NCI-H1417 treated with DMSO at 0.1 percent for 48 hours (cell line): ENCODE results near the gene CCDC85C.

Experiments
- DNase-seq: peaks from one replicate; lab custom pipeline; 2025; lab: John Stamatoyannopoulos, UW

The CCDC85C gene

DNA sequence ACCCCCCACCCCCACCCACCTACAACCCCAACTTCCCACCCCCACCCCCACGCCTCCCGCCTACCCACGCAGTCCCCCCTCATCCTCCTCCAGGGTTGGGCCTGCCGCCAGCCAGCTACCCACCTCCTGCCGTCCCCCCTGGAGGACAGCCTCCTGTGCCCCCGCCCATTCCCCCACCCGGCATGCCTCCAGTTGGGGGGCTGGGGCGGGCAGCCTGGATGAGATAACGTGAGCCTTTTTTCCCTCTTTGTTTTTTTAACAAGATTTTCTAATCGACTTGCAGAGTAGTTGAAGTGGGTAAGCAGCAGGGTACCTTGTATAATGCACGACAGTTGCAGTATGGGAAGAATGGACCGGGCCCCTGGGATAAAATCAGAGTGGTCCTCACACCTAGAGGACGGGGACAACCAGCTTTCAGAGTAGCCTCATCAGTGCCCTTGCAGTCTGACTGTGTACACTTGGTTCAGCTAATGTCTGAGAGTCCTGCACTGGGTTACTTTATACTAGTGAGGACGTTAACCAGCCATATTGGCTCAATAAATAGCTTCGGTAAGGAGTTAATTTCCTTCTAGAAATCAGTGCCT lies 93.4 kb downstream of the CCDC85C start:
- DNase-seq: no peak

DNA sequence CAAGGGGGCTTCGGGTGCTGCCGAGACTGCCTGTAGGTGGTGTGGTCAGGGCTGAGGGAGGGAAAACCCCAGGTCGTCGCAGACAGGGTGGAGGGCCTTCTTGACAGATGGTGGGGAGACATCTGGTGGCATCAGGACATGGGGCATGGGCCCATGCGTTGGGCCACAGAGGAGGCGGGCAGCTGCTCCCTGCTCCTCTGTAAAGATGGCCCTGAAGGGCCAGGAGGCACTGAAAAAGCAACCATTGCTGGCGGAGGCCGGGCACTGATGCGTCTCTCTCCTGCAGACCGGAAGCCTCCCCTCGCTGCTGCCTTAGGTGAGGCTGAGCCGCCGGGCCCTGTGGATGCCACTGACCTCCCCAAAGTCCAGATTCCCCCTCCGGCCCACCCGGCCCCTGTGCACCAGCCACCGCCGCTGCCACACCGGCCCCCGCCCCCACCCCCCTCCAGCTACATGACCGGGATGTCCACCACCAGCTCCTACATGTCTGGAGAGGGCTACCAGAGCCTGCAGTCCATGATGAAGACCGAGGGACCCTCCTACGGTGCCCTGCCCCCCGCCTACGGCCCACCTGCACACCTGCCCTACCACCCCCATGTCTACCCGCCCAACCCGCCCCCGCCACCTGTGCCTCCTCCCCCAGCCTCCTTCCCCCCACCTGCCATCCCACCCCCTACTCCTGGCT lies 94.0 kb downstream of the CCDC85C start:
- no peak for DNase-seq

DNA sequence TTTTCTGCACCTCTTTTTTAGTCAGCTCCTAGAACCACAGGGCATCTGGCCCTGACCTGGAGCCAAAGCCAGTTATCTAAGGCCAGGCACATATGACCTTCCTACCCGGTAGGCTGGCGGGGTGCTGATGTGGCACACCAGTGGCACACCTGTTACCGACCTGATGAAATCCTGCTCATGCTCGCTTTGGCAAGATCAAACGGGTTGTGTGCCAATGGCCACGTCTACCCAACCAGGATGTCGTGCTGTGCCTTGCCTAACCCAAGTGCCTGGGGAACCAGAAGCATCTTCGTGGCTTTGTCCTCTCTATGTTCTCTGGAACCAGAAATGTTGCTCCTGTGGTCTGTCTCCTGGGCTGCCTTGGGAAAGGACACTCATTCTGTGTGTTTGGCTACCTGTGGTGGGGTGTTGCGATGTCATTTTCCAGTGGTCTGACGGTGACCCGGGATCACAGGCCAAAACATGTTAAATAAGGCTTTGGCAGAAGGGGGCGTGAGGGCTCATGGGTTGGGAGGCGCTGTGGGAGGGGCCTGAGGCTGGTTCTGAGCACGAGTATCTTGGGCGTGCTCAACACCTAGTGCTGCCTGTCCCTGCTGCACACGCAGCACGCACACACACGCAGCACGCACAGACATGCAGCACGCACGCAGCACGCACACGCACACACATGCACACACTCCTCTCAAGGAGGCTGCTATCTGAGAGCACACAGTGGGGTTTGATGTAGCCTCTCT lies 94.9 kb downstream of the CCDC85C start:
- no peak for DNase-seq

DNA sequence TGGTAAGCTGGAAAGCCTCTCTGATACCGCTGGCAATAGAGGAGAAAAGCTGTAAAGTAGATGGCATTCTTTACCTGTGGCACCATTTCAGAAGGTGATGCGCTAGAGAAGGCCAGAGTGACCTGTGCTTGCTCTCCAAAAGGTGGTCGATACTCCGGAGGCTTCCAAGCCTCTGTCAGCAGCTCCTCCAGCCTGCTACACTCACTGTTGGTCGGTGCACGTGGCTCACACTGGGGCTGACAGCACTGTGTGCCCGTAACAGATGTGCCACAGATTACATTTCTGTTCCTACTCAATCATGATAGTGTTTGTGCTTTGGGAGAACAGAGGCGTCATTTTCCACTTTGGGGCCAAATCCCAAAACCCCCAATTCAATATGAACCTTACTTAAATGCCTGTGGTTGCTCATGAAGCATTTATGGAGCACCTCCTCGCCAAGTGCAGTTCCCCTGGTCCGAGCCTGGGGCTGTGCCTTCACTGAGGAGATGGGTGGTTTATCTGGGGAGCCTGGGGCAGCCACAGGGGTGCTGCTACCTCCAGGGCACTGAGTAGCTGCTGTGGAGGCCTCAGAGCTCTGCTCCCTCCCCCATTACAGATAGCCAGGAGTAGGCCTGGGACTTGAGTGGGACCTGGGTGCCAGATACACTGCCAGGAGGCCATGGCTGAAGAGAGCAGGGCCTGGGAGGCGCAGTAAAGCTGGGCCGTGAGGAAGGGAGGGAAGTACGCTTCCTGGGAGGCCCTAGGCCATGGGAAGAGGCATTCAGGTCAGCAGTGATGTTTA lies 96.0 kb downstream of the CCDC85C start:
- no peak for DNase-seq

DNA sequence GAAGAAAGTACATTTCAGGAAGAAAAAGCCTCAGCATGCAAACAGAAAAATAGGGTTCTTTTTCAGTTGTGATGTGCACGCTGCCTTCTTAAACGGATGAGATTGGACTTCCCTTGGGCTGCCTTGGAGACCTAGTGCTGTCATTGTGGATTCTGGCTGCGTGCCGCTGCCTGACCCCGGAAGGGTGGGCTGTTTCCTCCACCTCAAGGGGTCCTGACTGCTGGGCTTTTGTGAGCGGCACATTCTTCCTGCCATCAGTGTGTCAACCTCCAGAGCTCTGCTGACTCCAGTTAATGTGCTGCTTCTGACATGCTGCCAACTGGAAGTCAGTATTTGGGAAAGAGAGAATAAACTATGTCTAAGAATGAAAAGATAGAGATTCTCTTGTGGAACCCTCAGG lies 97.7 kb downstream of the CCDC85C start:
- DNase-seq: no peak

DNA sequence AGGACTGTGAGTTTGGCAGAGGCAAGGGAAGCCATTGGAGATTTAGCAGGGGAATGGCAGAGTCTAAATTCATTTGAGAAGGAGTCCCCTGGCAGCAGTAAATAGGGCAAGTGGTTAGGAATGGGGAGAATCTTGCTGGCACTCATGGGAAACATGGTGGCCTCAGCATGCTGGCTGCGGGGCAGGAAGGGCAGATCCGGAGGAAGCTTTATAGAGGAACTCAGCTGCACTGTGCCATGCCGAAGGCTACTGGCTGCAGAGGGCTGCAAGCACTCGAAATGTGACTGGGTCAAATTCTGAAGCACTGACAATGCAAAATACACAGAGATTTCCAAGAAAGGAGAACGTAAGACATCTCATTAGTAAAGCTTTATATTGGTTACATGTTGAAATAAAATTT lies 98.9 kb downstream of the CCDC85C start:
- no peak for DNase-seq

DNA sequence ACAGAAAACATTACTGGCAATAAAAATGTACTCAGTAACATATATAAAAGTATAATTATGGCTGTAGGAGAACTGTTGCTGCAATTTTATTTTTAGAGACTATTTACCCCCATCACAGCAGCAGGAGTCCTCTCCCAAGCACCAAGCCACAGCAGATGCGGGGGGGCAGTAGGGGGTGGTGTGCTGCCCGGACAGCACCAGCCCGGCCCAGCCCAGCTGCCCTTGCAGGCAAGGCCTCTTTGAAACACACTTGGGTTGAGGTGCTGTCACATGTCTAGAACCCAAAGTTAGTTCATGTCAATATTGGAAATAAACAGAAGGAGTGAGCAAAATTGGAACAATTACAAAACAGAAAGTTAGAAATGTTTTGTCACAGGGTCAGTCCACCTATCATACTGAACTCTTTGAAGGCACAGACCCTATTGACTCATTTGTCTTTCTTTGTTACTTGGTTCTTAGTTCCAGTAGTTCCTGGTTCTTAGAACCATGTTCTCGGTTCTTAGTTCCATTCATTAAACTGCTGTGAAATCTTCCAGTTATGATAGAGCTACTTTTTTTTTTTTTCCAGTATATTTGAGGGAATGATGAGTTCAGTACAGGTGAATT lies 100.1 kb downstream of the CCDC85C start:
- DNase-seq: no peak

DNA sequence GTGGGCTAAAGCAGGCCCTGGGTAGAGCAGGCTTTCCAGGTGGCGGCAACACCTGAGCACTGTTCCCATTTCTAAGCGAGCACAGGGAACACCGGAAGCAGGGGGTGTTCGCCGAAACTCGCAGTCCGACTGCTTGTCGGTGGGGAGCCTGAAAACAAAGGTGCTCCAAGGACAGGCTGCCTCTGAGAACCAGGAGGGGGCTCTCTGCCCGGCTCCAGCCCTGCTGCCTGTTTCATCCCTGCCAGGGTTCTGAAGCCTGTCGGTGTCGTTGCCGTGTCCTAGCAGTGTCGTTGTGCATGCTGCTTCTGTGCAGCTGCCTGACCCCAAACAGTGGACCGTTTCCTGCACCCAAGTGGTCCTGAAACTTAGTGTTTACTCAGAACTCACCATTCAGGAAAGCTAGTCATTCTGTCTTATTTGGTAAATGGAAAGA lies 101.0 kb downstream of the CCDC85C start:
- DNase-seq: no peak

DNA sequence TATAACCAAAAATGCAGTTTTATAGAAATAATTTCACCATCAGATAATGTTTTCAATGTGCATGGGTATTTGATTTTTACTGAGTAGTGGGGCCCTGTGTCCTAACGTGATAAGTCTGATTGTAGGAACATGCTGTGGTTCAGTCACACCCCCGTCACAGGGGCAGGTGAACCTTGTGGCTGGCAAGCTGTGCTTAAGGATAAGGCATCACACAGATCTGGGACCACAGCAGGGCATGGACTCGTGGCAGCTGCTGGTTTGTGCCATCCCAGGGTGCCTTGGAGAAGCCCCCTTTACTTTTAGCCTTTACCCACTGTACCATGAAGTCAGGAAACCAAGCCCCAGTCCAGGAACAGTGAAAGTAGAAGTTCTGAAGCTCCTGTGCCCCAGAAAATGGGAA lies 106.1 kb downstream of the CCDC85C start:
- DNase-seq: no peak

DNA sequence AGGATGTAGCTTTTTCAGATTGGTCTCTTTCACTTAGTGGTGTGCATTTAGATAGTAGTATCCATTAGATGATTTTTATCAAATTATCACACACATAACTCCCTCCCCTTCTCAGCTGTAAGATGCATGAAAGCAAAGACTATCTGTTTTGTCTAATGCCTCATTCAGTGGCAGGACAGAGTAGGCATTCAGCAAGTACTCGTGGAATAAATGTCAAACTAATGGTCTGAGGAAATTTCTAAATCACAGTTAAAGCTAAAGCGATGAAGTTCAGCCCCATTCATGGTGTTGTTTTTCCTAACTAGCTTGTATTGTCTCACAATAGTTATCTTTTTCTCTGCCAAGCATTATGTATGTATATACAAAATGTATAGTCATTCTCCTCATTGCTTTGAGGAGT lies 106.7 kb downstream of the CCDC85C start:
- no peak for DNase-seq

DNA sequence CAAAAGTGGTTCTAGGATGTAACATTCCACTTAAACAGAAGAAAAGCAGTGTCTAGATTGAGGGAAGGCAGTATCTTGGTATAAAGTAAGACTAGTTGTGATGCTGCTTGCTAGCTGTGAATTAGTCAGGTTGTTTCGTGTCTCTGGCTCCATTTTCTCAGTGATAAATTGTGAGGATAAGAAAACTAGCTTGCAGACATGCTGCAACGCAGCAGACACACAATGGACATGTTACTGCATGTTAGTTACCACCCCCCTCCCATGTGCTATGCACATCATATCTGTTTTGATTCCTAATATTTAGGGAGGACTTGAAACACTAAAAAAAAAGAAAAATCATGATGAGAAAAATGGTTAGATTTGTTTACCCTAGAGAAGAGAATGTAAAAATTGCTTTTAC lies 119.9 kb downstream of the CCDC85C start:
- DNase-seq: no peak

DNA sequence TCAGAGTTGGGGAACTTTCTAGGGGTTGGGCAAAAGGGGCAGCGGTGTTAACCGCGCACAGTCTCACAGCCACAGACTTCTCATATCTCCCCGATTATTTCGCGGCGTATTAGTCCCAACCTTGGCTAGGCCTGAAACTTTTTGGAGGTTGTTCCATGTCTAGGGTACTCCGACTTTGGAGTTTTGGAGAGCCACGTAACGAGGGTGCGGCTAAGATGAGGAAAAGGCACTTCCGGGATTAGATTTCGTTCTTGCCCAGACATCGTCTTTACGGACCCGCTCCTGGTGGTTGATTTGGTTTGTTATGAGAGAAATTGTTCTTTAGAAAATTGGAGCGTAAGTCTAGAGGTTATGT lies 122.3 kb downstream of the CCDC85C start:
- no peak for DNase-seq

DNA sequence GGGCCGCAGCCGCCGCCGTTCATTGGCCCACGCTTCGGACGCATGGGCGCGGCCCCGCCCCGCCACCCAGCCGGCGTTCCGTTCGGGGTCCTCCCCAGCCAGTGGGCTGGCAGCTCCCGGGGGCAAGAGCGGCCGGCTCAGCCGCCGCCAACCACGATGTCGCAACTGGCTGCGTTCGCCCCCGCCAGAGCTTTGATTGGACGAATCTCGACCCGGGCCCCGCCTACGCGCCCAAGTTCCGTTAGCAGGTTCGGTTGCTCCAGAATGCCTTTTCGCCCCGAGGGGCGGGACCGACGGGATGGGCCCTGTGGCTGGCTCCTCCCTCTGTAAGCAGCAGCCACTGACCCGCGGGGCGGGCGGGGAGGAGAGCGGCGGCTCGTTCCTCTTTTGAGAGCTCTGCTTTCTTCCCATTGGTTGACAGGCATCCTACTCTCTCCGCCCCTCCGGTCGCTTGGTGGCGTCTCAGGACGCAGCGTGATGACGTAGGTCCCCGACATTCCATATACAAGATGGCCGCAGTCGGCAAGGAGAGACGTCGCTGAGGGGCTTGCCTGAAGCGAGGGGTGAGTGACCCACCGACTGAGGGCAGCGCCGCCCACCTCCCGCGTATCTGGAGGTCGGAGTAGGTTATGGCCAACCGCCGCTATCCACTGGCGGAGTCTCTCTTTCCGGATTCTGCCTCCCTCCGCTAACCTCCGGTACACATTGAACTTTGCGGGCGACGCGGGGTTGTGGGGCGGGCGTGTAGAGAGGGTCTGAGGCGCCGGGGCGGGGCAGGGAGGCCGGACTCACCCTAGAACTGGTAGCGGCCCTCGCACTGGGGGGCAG lies 122.9 kb downstream of the CCDC85C start, which contains the start of gene CCNK:
Gene CCNK (plus strand): TSS at position 493 of the 828 bp plus-strand sequence. CDS start 11,269 bp downstream, outside the sequence.
- DNase-seq: peak; percentile 98

DNA sequence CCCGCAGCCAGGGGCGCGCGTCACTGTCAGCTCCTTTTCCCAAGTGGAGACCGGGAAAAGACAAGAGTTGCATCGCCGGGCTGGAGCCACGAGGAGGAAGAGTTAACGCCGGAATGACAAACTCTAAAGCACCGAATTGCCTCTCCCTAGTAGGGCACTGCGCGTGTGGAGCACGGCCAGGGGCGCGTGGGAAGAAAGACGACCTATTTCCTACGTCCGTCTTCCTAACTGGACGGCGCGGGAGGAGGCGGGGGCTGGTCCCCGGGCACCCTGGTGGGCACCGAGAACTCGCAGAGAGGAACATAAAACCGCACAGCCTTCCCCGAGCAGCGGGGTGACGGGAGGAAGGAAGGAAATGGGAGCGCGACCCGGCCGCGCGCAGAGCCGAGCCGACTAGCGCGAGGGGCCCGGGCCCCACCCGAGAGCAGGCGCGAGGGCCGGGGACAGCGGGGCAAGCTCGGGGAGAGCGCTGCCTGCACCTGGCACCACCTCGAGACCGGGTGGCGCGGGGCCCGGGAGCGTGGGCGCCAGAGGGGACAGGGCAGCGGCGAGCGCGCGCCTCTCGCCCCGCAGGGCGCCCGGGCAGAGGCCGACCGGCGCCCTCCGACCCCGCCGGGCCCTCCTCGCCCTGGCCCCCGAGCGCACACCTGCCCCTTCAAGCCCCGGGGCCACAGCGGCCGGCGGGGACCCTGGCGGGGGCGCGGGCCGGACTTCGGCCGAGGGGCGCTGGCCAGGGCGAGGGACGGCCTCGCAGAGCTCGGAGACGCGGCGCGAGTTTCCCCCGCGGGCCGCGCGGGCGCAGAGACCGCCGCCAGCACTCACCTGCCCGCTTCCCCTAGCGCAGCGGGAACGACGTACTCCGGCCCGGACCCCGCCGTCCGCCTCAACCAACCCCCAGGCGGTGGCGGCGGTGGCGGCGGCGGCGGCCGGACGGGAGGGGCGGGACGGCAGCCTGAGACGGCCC lies 123.8 kb downstream of the CCDC85C start, which contains the start of gene SETD3:
Gene SETD3 (minus strand): TSS at position 954 of the 964 bp plus-strand sequence. CDS start 15,054 bp downstream, outside the sequence.
- DNase-seq: no peak

DNA sequence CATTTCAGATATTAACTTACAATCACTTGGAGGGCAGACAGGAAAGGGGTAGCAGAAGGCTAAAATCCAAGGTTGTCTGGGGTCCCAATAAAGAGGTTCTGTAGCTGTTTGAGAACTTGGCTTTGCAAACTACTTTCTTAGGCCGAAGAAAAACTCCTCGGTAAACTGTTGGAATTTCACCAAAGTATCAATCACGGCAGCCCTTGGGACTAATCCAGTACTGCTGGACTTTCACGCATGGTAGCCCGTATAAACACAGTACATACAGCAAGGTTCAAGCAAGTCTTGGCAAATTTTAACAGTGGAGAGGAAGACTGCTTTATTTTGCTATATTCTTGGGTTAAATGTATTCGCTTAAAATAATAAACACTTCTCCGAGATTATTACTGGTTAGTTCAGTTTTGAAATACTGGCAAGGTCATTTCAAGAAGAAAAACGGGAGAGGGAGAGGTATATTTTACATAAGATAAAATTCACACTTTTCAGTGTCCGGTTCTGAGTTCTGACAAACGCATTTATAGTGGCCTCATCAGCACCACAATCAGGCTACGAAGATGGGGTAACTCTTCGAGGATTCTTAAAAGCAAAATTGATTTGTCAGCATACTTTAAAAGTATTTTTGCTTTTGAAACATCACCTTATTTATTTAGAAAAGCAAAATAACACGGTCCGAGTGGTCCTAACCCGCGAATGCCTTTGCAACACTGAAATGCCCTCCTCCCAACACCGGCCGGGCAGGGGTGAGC lies 124.7 kb downstream of the CCDC85C start:
- DNase-seq: no peak

DNA sequence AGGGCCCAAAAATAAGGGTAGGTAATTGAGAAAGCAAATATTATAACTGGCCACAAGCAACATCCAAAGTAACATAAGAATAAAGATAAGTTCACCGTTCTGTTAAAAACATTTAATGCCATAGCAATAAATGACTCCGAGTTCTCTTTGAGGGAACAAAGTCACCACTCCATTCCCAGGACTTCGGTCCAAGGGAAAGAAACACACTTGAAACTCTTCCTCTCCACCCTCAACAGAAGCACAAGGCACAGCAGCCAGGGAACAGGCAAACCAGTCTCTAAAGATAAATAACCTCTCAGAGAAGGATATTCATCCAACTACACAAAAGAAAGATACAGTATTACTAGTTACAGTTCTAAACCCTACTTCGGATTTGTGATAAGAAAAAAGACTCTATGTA lies 125.9 kb downstream of the CCDC85C start:
- no peak for DNase-seq

DNA sequence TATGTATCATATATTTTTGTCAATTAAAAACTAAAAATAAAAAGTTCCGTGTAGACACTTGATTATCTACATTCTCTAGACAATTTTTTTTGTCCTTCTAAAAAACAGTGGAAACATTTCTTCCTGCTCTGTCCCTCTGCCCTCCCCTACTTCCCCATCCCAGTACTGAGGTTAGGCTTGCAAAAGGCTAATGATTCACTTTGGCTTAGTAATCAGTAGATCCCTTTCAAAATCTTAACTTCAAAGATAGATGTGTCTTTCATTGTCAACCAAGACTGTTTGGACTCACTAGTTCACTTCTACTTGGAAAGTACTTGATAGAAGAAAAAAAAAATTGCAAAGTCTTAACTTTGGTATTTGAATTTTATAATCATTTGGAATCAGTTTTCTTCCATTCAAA lies 127.1 kb downstream of the CCDC85C start:
- no peak for DNase-seq

DNA sequence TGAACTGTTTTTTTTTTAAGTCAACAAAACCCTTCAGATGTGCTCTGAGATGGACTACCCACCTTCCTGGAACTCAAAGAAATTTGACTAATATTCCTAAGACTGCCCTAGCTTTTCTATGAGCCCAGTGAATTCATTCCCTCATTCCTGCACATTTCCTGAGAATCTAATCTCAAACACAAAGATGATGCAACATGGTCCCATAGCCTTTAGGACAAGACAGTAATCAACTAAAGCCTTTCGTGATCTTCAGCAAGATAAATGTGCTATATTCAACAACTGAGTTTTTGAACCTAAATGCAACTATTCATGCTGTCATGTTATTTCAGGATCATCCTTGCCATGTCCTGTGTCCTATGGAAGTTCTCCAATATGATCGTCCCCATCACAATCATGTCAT lies 128.3 kb downstream of the CCDC85C start:
- DNase-seq: no peak

DNA sequence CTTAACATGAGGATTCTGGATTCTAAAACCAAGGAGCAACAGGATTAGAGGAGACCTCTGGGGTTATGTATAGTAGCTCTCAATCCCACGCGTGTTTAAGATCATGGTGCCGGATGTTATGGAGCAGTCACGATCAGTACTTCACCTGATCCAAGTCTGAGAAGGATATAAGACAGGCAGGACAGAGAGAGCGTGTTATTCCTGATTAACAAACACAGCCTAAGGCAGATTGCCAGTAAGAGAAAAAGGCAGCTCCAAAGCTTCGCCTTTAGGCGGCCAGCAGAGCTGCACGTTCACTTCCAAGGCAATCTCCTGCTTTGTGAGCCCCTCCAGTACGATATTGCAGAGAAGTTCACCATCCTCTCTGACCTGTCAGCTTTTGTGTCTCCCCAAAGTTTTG lies 128.8 kb downstream of the CCDC85C start:
- no peak for DNase-seq
